ENCODE measurements around the gene CCR5AS.

The CCR5AS gene

DNA sequence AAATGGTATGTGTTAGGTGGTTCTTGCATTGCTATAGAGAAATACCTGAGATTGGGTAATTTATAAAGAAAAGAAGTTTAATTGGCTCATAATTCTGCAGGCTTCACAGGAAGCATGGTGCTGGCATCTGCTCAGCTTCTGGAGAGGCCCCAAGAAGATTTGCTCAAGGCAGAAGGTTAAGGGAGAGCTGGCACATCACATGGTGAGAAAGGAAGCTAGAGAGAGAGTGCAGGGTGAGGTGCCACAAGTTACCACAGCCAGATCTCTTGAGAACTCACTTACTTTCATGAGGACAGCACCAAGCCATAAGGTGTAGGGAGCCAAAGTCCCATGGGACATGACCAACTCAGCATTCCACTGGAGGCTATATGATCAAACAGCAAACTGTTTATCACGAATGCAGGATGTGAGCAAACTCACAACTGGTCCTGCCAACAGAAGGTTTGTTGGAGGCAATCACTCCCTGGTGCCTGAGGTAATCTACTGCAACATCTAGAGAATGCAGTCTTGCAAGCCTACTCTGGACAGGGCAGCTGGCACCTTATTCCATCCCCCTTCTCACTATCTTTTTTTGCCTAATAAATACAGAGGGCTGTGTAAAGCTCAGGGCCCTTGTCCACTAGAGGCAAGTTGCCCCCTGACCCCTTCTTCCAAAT is 81.1 kb downstream of the CCR5AS start:
- Mint-ChIP-seq H3K27ac (no peak overlapping the region), H3K9me3 (peaks cover 8% of the 10 kb centered on the region), H3K4me3 (no peak overlapping the region), H3K36me3 (no peaks in the 10 kb centered on the region), H3K27me3 (ENCODE audit: low read depth) (peaks cover 19% of the 10 kb centered on the region), H3K4me1 (no peaks in the 10 kb centered on the region)
- ATAC-seq, result no peak
- POLR2A ChIA-PET, result no interaction called here
- no peak for DNase-seq (ENCODE audit: low spot score)
- CTCF ChIA-PET, result no interaction called here
- TF ChIP-seq, protein P1, sequence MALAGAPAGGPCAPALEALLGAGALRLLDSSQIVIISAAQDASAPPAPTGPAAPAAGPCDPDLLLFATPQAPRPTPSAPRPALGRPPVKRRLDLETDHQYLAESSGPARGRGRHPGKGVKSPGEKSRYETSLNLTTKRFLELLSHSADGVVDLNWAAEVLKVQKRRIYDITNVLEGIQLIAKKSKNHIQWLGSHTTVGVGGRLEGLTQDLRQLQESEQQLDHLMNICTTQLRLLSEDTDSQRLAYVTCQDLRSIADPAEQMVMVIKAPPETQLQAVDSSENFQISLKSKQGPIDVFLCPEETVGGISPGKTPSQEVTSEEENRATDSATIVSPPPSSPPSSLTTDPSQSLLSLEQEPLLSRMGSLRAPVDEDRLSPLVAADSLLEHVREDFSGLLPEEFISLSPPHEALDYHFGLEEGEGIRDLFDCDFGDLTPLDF (CRISPR knock-in tag; IDR thresholded peaks at IDR 0.05), result no peak
- no peak for TF ChIP-seq CREM (CRISPR knock-in tag; IDR thresholded peaks at IDR 0.05)

DNA sequence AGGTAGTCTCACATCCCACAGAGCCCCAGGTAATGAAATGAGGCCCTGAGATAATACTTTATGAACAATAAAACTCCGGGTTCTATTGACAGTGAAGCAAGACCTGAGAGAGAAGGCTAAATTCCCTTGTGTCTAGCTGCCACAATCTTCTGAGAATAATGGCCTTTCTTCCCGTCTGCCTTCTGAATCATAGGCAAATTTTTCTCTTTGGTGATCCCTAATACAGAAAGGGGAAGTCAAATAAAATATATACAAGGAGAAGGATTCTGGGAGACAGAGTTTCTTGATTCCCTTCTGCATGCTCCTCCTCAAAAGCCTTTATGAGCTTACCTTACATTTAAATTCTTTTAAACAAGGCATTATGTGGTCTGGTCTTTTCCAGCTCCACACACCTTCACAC is 82.8 kb downstream of the CCR5AS start:
- CTCF ChIA-PET, result no interaction called here
- no peak for DNase-seq (ENCODE audit: low spot score)

DNA sequence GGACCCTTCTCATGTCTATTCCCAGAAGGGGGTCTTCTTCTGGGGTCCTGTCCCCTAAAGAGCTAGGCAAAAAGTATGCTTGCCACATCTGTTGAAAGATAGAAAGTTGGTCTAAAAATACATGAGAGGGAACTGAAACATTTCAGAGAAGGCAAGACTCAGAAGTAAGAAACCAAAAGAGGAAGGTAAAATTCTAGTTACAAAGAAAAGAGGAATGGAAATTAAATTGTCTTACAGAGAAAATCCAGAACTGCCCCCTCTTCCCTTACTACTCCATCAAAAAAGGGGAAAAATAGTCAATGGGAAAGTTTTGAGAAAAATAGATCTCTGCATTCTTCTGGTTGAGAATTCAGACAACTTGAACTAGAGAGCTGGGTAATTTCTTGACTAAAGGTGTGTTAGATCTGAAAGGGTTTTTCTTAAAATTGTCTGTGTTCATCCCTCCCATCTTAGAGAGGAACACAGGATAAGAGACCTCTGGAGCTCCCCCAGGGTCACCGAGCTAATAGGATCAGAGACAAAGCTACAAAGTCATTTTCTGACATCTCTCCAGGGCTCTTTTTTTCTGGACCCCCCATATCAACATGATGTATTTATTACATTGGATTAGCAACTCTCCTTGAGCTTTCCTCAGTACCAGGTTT is 85.3 kb downstream of the CCR5AS start:
- no peak overlapping the region for H3K4me3 Mint-ChIP-seq
- TF ChIP-seq ZNF416 (CRISPR knock-in tag; IDR thresholded peaks at IDR 0.05) (no peak), ZNF671 (CRISPR knock-in tag; IDR thresholded peaks at IDR 0.05) (no peak)
- TF ChIP-seq, protein P2, sequence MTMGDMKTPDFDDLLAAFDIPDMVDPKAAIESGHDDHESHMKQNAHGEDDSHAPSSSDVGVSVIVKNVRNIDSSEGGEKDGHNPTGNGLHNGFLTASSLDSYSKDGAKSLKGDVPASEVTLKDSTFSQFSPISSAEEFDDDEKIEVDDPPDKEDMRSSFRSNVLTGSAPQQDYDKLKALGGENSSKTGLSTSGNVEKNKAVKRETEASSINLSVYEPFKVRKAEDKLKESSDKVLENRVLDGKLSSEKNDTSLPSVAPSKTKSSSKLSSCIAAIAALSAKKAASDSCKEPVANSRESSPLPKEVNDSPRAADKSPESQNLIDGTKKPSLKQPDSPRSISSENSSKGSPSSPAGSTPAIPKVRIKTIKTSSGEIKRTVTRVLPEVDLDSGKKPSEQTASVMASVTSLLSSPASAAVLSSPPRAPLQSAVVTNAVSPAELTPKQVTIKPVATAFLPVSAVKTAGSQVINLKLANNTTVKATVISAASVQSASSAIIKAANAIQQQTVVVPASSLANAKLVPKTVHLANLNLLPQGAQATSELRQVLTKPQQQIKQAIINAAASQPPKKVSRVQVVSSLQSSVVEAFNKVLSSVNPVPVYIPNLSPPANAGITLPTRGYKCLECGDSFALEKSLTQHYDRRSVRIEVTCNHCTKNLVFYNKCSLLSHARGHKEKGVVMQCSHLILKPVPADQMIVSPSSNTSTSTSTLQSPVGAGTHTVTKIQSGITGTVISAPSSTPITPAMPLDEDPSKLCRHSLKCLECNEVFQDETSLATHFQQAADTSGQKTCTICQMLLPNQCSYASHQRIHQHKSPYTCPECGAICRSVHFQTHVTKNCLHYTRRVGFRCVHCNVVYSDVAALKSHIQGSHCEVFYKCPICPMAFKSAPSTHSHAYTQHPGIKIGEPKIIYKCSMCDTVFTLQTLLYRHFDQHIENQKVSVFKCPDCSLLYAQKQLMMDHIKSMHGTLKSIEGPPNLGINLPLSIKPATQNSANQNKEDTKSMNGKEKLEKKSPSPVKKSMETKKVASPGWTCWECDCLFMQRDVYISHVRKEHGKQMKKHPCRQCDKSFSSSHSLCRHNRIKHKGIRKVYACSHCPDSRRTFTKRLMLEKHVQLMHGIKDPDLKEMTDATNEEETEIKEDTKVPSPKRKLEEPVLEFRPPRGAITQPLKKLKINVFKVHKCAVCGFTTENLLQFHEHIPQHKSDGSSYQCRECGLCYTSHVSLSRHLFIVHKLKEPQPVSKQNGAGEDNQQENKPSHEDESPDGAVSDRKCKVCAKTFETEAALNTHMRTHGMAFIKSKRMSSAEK (CRISPR knock-in tag; IDR thresholded peaks at IDR 0.05; ENCODE audit: borderline replicate concordance), result no peak
- TF ChIP-seq, protein P3, sequence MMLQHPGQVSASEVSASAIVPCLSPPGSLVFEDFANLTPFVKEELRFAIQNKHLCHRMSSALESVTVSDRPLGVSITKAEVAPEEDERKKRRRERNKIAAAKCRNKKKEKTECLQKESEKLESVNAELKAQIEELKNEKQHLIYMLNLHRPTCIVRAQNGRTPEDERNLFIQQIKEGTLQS (CRISPR knock-in tag; conservative IDR thresholded peaks at IDR 0.05), result no peak
- no peaks in the 10 kb centered on the region for H3K4me1 Mint-ChIP-seq
- ATAC-seq (no peak), DNase-seq (ENCODE audit: low spot score) (no peak)
- H3K36me3 Mint-ChIP-seq, result no peaks in the 10 kb centered on the region
- H3K27me3 Mint-ChIP-seq (ENCODE audit: low read depth), result peaks cover 30% of the 10 kb centered on the region
- CTCF ChIA-PET, result interaction anchor here (1.4 kb wide), 1 partner anchor 106 kb away, joined by 3 read pairs; no protein-coding TSS in a partner anchor
- POLR2A ChIA-PET, result no interaction called here
- H3K27ac Mint-ChIP-seq, result no peak overlapping the region
- H3K9me3 Mint-ChIP-seq, result peaks cover 44% of the 10 kb centered on the region

More for the DNA sequence above, 82.8 kb downstream of the CCR5AS start:
- no peaks in the 10 kb centered on the region for H3K36me3 Mint-ChIP-seq
- no peak for ATAC-seq
- H3K9me3 Mint-ChIP-seq, result peaks cover 24% of the 10 kb centered on the region
- POLR2A ChIA-PET, result no interaction called here
- no peak overlapping the region for H3K4me3 Mint-ChIP-seq
- H3K27ac Mint-ChIP-seq, result no peak overlapping the region
- H3K4me1 Mint-ChIP-seq, result no peaks in the 10 kb centered on the region
- H3K27me3 Mint-ChIP-seq (ENCODE audit: low read depth), result peaks cover 22% of the 10 kb centered on the region
- TF ChIP-seq, protein P4, sequence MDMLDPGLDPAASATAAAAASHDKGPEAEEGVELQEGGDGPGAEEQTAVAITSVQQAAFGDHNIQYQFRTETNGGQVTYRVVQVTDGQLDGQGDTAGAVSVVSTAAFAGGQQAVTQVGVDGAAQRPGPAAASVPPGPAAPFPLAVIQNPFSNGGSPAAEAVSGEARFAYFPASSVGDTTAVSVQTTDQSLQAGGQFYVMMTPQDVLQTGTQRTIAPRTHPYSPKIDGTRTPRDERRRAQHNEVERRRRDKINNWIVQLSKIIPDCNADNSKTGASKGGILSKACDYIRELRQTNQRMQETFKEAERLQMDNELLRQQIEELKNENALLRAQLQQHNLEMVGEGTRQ (CRISPR knock-in tag; IDR thresholded peaks at IDR 0.05), result no peak
- TF ChIP-seq ZNF121 (CRISPR knock-in tag; IDR thresholded peaks at IDR 0.05) (no peak), GABPB1 (CRISPR knock-in tag; IDR thresholded peaks at IDR 0.05) (no peak), EMX1 (CRISPR knock-in tag; IDR thresholded peaks at IDR 0.05) (no peak), ZNF423 (CRISPR knock-in tag; IDR thresholded peaks at IDR 0.05) (no peak), MYBL2 (CRISPR knock-in tag; IDR thresholded peaks at IDR 0.05) (no peak), TCF7 (CRISPR knock-in tag; IDR thresholded peaks at IDR 0.05; ENCODE audit: low read depth) (no peak), SMAD4 (CRISPR knock-in tag; IDR thresholded peaks at IDR 0.05) (no peak), GTF2I (CRISPR knock-in tag; conservative IDR thresholded peaks at IDR 0.05) (no peak)
- TF ChIP-seq, protein P5, sequence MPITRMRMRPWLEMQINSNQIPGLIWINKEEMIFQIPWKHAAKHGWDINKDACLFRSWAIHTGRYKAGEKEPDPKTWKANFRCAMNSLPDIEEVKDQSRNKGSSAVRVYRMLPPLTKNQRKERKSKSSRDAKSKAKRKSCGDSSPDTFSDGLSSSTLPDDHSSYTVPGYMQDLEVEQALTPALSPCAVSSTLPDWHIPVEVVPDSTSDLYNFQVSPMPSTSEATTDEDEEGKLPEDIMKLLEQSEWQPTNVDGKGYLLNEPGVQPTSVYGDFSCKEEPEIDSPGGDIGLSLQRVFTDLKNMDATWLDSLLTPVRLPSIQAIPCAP (CRISPR knock-in tag; IDR thresholded peaks at IDR 0.05), result no peak
- TF ChIP-seq, protein P6, sequence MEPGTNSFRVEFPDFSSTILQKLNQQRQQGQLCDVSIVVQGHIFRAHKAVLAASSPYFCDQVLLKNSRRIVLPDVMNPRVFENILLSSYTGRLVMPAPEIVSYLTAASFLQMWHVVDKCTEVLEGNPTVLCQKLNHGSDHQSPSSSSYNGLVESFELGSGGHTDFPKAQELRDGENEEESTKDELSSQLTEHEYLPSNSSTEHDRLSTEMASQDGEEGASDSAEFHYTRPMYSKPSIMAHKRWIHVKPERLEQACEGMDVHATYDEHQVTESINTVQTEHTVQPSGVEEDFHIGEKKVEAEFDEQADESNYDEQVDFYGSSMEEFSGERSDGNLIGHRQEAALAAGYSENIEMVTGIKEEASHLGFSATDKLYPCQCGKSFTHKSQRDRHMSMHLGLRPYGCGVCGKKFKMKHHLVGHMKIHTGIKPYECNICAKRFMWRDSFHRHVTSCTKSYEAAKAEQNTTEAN (CRISPR knock-in tag; IDR thresholded peaks at IDR 0.05), result no peak
- TF ChIP-seq, protein P7, sequence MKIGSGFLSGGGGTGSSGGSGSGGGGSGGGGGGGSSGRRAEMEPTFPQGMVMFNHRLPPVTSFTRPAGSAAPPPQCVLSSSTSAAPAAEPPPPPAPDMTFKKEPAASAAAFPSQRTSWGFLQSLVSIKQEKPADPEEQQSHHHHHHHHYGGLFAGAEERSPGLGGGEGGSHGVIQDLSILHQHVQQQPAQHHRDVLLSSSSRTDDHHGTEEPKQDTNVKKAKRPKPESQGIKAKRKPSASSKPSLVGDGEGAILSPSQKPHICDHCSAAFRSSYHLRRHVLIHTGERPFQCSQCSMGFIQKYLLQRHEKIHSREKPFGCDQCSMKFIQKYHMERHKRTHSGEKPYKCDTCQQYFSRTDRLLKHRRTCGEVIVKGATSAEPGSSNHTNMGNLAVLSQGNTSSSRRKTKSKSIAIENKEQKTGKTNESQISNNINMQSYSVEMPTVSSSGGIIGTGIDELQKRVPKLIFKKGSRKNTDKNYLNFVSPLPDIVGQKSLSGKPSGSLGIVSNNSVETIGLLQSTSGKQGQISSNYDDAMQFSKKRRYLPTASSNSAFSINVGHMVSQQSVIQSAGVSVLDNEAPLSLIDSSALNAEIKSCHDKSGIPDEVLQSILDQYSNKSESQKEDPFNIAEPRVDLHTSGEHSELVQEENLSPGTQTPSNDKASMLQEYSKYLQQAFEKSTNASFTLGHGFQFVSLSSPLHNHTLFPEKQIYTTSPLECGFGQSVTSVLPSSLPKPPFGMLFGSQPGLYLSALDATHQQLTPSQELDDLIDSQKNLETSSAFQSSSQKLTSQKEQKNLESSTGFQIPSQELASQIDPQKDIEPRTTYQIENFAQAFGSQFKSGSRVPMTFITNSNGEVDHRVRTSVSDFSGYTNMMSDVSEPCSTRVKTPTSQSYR (CRISPR knock-in tag; IDR thresholded peaks at IDR 0.05), result no peak
- TF ChIP-seq, protein P3 (CRISPR knock-in tag; conservative IDR thresholded peaks at IDR 0.05), result no peak
